H54 (cell line): ENCODE measurements around the gene ENTR1.
A peak's percentile ranks its signal among the peaks of the same experiment; 100 is the strongest.

ENCODE experiments used
- DNase-seq: peaks from one replicate; pipeline ENCODE4 v3.0.0; 2011; ENCODE audit warnings: low spot score, mixed read lengths; ENCODE audit not compliant: insufficient read length
- FAIRE-seq: peaks from 3 replicates; lab custom pipeline; 2011; peaks lifted over from hg19 to GRCh38; lab: Jason Lieb, UNC
- POLR2A ChIP-seq: IDR thresholded peaks from 2 replicates; pipeline ENCODE4 v1.6.1; 2011; ENCODE audit warnings: low read depth, mild to moderate bottlenecking, low read length

ENTR1 gene, protein sequence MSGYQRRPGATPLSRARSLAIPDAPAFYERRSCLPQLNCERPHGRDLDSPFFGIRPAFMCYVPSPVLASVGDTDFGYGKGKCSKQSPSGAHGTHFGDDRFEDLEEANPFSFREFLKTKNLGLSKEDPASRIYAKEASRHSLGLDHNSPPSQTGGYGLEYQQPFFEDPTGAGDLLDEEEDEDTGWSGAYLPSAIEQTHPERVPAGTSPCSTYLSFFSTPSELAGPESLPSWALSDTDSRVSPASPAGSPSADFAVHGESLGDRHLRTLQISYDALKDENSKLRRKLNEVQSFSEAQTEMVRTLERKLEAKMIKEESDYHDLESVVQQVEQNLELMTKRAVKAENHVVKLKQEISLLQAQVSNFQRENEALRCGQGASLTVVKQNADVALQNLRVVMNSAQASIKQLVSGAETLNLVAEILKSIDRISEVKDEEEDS

DNA sequence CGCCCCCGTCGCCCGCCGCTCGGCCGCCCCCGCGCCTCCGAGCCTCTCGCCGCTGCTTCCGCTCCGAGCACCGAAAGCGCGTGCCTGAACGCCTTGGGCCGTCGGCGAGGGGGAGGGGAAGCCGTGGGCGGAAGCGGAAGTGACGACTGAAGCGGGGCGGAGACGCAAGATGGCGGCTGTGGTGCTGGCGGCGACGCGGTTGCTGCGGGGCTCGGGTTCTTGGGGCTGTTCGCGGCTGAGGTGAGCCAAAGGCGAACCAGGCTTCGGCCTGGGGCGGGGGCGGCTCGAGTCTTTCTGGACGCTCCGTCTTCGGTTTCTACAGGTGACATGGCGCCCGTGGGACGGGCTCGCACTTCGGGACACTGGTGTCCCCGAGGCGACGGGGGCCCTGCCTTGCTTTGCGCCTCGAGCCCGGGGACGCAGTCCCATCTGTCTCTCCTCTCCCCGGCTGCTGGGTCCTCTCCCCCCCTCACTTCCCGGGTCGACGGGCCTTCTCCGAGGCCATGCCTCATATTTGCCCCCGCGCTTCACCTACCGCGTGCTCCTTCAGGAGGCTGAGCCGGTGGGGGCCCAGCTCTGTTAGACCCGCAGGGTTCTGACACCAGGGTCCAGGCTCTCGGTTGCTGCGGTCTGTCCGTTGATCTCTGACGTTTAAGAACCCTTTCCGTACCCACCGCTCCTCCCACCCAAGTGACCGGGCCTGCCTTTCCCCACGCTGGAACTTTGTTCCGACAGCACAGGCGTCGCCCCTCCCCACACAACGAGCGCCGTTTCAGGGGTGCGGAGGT, at the start of gene ENTR1, which contains the start of gene PMPCA:
Gene ENTR1, minus strand, starts transcription at position 115 of the 788 bp plus-strand sequence. CDS start 217 bp downstream, outside the sequence.
Gene PMPCA, plus strand, starts transcription at position 159 of the 788 bp plus-strand sequence. Its CDS starts 11 bp downstream, at position 170.
- FAIRE-seq (no peak), DNase-seq (peak; percentile 99)
- peak; percentile 98 for TF ChIP-seq POLR2A

DNA sequence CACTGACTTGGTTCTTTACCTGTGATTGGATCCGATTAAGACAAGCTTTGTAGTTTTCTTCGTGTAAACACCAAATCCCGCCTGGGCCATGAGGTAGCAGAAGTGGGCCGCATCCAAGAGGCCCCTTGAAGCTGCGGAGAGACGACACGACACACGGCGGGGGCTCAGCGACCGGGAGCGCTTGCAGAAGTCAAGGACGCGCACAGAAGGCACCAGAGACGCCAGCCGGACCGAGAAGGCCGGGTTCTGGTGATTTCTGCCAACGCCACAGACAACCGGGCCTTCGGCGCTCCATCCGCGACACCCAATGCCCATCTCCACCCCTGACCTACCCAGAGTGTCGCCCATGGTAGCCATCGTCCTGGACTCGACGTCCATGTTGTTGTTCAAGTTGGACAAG, 49.0 kb upstream of the ENTR1 start:
- no peak for TF ChIP-seq POLR2A
- no peak for FAIRE-seq
- no peak for DNase-seq

DNA sequence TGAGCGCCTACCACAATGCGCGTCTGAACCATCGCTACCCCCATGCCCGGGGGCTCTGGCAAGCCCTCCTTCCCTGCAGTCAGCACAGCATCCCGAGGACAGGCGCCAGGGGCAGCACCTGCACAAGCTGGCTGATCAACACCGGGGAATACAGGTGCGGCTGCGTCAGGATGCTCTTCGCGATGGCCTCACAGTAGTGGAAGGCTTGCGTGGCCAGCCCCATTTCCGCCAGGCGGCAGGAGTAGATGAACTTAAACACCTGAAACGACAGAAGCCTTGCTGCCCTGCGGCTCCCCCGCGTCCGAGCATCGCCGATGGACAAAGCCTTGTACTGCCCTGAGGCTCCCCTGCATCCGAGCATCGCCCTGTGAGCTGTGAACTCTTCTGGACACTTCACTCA, 46.9 kb upstream of the ENTR1 start:
- FAIRE-seq: no peak
- no peak for DNase-seq
- TF ChIP-seq POLR2A: no peak

DNA sequence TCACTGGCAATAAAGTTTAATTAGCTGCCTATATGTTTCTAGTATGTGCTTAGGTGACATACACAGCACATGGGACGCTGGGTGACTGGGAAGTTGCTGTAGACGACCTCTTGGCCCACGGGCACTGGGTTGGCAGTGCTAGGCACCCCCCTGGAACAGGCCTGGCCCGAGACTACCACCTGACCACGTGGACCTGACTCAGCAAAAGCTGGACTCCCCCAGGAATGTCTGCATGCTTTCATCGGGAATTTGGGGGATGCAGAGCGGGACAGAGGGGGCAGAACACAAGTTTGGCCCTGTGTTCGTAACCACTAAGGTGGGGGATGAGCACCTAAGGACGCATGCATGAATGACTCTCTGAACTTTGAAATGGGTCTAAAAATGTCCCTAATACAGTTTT, 45.8 kb upstream of the ENTR1 start:
- no peak for DNase-seq
- no peak for TF ChIP-seq POLR2A

DNA sequence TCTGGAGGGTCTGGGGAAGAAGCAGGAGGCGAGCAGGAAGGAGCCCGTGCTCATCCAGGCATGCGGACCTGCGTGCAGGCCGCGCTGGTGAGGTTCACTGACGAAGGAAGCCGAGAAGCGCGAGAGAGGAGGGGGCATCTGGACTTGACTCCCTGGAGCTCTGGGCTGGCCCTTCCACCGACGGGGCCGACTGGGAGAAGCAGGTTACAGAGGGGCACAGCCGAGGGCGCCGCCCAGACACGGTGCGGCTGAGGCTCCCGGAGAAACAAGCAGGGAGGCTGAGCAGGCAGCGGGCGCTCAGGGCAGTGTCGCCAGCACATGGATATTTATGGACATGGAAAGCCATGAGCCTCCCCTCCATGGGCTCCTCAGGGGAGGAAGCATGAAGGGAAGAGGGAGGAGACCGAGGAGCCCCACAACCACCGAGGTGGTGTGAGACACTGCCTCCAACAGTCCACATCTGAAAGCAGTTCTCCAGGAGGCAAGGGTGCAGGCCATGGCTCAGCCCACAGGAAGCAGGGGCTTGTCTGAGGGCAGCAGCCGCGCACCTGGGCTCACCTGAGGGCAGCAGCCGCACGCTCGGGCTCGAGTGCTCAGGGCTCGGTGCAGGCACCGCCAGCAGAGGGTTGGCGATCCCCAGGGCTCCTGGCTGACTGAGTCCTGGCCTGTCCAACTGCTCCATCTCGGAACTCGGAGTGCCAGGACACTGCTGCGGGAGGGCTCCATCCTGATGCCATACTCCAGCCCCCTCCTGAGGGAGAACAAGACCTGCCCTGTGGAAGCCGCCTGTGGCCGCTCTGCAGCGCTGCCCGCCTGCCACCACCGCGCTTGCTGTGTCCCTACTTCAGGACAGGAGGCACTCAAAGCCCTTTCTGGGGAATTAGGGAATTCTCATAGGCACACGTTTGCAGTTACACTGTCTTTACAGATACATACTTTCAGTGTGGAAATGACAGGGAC, 44.9 kb upstream of the ENTR1 start:
- no peak for TF ChIP-seq POLR2A
- DNase-seq (no peak), FAIRE-seq (no peak)

More for the DNA sequence above, 45.8 kb upstream of the ENTR1 start:
- FAIRE-seq: no peak

DNA sequence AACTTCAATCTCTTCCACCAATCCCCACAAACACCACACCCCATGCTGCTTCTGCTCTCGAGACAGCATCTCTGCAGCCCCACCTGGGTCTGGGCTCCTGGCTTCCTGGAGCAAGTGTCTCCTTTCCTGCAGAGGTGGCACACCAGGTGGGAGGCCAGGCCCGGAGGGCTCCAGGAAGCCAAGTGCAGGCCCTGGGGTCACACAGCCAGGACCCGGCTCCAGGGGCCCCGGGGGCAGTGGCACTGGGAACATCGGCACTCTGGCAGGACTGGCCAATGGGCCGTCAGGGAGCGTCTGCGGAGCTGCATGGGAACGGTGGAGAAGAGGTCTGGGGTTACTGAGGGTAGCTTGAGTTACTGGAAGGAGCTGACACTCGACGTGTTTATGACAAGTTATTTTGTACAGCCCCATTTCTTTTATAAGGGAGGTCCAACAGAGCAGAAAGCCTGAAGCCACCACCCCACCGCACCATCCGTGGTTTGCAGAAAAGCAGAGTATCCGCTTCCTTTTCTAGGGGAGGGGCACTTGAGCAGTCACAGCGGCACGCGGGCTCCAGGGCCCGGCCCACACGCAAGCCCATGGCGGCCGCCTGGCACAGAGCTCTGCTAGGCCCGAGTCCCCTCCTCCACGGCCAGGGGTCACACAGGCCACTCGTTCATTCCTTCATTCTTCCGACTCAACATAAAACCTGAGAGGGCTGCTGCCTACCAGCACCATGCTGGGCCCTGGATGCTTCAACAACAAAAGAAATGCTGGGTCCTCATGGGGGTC, 43.8 kb upstream of the ENTR1 start:
- no peak for DNase-seq
- no peak for TF ChIP-seq POLR2A
- FAIRE-seq: no peak

DNA sequence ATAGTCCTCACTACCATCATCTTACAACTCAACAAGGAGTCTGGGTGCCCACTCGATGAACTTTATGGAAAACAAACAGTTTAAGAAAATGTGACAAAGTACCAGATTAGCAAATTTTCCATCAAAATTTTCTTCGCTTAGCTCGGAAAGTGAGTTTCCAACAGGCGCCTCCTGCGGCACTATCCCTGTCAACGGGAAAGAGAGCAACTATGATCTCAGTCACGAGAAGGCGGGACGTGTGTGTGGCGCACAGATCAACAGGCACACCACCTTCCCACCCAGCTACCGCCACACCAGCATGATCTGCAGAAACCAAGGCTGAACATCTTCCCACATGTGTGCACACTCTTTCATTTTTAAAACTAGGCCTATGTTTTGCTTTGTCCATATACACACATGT, 42.9 kb upstream of the ENTR1 start:
- DNase-seq (no peak), FAIRE-seq (no peak)
- no peak for TF ChIP-seq POLR2A

DNA sequence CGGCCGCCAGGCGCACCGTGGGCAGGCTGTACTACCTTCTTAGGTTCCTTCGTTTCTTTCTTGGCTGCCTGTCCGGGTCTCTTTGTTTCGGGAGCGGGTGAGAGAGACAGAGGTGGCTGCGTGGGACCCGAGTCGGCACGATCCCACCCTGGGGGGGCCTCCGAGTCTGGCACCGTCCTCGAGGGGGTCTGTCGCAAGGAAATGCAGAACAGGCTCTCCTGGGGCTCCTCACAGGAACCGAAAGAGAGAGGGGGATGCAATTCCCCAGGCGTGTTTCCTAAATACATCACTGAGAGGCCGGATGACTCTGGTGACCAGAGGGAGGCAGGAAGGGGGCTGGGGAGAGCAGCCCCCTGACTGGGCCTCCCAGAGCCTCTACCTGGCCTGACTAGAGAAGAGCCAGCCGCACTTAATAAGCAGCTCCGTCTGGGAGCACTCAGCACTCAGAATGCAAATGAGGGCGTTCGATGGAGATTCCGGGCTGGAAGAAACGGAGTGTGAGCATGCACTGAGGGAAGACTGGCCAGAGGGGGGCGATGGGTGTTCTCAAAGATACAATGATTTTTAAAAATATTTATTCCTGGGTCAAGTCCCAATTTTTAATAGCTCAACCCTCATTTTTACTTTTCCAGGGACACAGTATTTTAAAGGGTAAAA, 40.9 kb upstream of the ENTR1 start:
- DNase-seq (no peak), FAIRE-seq (no peak)
- no peak for TF ChIP-seq POLR2A

DNA sequence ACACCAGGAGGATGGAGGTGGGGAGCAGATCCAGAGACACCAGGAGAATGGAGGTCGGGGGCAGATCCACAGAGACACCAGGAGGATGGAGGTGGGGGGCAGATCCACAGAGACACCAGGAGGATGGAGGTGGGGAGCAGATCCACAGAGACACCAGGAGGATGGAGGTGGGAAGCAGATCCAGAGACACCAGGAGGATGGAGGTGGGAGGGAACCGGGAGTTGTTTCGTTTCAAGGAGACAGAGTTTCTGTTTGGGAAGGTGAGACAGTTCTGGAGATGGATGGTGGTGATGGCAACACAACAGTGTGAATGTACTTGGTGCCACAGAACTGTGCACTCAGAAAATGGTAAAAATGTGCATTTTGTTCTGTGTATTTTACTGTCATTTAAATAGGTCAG, 38.2 kb upstream of the ENTR1 start:
- no peak for FAIRE-seq
- DNase-seq: no peak
- no peak for TF ChIP-seq POLR2A

DNA sequence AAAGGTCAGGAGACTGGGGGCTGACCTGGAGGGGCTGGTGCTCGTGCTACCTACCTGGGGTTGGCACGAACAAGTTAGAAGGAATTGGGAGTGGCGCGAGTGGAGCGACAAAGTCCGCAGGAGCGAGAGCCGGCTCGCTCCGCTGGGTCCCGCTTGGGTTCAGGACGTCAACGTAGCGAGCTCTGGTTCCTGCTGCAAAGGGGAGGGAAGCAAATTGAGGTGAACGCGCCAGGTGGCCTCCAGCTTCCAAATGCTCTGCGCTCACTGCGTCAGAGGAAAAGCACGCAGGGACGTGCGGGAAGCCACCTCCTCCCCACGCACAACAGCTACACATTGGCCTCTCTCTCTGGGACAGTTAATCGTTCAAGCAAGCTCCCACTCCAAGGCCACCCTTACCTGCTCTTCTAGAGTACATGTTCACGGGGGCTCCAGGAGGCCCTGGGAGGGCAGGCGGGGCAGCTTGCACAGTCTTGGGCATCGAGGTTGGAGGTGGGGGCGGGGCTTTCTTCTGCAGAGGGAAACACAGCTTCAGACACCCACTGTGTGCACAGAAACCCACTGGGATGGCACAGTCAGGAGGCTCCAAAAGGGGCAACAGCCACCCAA, 36.9 kb upstream of the ENTR1 start:
- no peak for DNase-seq
- FAIRE-seq: no peak
- no peak for TF ChIP-seq POLR2A

DNA sequence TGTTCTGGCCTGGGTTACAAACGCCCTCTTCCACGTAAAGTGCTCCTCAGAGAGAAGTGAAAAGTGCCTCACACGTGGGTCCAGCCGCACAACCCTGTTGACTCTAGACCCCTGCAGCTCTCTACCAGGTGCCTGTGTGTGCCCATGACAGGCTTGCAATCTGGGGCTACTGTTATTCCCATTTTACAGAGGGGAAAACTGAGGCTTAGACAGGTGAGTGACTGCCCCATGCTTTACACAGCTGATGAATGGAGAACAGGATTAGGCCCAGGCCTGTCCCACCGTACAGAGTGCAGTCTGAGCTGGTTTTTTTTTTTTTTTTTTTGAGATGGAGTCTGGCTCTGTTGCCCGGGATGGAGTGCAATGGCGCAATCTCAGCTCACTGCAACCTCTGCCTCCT, 35.4 kb upstream of the ENTR1 start:
- FAIRE-seq (no peak), DNase-seq (no peak)
- no peak for TF ChIP-seq POLR2A

DNA sequence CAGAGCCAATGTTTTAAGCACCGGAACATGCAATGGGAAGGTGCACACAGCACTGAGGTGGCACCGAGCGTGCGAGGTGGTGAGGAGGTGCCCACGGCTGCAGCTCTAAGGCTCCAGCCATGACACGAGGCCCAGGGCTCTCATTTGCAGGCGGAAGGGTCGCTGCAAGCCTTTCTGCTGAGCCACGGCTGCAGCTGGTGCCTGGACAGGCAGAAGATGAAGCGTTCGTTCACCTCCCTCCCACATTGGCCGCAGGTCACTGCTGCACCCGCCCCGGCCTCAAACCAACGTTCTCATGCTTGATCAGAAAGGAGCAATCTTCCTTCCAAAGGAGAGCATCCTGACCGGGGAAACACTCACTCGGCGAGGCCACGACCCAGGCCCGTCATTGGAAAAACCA, 33.7 kb upstream of the ENTR1 start:
- FAIRE-seq (no peak), DNase-seq (no peak)
- TF ChIP-seq POLR2A: no peak
